ENCODE data around the gene APCDD1.
"Not testable (repeated sequence)": the region's sequence is repeated elsewhere in the genome, so short reads cannot be mapped to it uniquely, and the experiment has no call there.

Gene APCDD1

DNA sequence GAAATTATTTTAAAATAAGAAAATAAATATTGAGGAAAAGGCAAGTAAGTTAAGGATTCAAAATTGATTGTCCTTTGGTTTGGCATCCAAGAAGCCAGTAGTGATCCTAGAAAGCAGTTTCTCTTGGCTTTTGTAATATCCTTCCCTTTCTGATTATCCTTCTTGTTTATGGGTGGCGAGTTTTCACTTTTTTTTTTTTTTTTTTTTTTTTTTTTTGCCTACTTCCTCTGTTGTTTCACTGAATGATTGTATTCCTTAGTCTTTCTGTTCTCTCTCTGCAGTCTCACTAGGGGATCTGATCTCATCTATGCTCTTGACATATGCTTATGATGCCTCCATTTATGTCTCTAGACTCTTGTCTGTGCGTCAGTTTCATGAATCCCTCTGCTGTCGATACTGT is 75.6 kb downstream of the APCDD1 start:
- no peak for DNase-seq

DNA sequence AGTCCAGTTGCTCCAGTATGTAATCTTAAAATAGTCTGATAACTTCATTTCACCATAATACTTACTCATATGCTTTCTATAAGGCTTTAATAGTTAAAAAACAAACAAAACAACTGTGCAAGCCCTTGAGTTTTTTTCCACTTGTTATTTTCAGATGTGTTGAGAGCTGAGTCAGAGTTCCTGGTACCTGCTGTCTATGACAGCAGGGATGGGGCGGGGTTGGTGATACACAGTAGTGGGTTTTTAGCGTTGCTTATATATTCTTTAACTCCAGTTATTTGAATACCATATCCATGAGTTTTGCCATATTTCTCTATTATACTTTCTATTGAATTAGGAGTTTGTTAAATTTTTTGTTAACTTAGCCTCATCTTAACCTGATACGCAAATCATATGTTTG is 76.4 kb downstream of the APCDD1 start:
- DNase-seq: no peak

DNA sequence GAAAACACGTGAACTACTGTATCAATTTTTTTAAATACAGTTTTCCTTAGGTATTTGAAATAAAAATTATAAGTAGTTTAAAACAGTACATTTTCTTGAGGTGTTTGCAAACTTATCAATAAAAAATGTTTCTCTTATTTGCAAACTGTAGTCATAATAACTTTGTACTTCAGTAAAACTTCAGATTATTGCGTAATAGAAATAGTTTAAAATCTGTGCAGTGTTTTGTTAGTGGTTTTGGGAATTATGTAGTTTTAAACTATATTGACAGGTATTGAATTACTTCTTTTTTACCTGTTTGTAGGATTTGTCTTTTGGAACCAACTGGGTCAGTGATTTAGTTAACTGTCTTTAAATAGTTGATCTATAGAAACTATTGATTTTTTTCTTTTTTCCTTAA is 78.7 kb downstream of the APCDD1 start:
- DNase-seq: no peak

DNA sequence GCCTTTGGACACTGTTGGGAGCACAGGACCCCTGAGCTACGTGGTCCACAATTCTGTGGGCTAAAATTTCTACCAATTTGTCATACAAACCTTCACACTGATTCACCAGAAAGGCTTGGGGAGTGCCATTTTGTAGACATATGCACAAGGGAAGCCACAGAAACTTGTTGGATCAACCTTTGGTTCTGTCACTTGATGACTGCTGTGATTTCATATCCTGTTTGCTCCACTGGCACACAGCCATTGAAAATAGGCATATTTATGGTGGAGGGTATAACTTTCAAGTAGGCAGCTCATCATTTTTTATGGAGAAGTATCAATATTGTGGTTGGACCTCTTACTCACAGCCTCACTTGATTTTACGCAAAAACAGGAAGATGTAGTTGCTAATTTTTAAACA is 81.8 kb downstream of the APCDD1 start:
- no peak for DNase-seq

DNA sequence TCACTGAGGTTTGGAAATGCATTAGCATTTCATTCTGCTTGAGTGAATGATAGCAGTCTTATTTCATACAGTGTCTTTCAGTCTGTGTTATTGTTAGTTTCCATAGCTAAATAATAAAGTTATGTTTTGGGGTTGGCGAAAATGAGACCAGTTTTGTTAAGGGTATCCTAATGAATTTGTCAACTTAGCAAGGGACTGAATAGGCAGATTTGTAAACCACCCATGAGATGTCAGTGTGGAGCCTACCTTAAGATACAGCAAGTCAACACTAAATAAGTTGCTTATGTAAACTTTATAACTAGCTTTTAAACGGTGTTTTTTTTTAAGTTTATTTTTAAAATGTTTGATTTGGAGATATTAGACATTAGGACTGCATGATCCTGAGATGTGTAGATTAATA is 83.3 kb downstream of the APCDD1 start:
- no peak for DNase-seq

DNA sequence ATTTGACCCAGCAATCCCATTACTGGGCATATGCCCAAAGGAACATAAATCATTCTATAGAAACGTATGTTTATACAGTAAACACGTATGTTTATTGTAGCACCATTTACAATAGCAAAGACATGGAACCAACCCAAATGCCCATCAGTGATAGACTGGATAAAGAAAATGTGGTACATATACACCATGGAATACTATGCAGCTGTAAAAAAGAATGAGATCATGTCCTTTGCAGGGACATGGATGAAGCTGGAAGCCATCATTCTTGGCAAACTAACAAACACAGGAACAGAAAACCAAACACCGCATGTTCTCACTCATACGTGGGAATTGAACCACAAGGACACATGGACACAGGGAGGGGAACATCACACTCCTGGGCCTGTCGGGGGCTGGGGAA is 84.7 kb downstream of the APCDD1 start:
- not testable (repeated sequence) for DNase-seq

Measured in AML-193 (cell line).